Esophagus (tissue), 2 donors: Measurements from ENCODE around the gene FUZ. TPM values are rescaled to one million over a fixed set of nuclear protein-coding genes. Genes with fewer than 3 reads are reported as not detected.

Source experiments
- H3K27ac ChIP-seq, 2 donors: one replicate each; pipeline ENCODE4 v1.5.1; 2013; ENCODE audit warnings: low read depth in 2 of 2, mild to moderate bottlenecking in 2 of 2, inconsistent platforms in 1 of 2, low read length in 1 of 2, moderate library complexity in 1 of 2
- H3K27me3 ChIP-seq, 2 donors: one replicate each; pipeline ENCODE4 v1.6.1; 2013; ENCODE audit warnings: low read length in 2 of 2, control low read depth in 1 of 2, mild to moderate bottlenecking in 1 of 2; ENCODE audit not compliant: insufficient read depth in 2 of 2, control insufficient read depth in 1 of 2
- H3K36me3 ChIP-seq, 2 donors: one replicate each; pipeline ENCODE4 v1.6.1; 2013; ENCODE audit warnings: low read length in 1 of 2; ENCODE audit not compliant: control insufficient read depth in 2 of 2, insufficient read depth in 2 of 2
- H3K4me1 ChIP-seq, 2 donors: one replicate each; pipeline ENCODE4 v1.6.1; 2013; ENCODE audit warnings: low read length in 1 of 2; ENCODE audit not compliant: control insufficient read depth in 2 of 2, insufficient read depth in 2 of 2
- H3K4me3 ChIP-seq, 2 donors: one replicate each; pipeline ENCODE4 v1.5.1; 2013; ENCODE audit warnings: low read length in 2 of 2, mild to moderate bottlenecking in 2 of 2, low read depth in 1 of 2, moderate library complexity in 1 of 2
- H3K9me3 ChIP-seq, 2 donors: one replicate each; pipeline ENCODE4 v1.6.1; 2013; ENCODE audit warnings: mild to moderate bottlenecking in 2 of 2, low read depth in 1 of 2, low read length in 1 of 2, moderate library complexity in 1 of 2; ENCODE audit not compliant: control insufficient read depth in 2 of 2, insufficient read depth in 1 of 2
- WGBS, 2 donors: extraction: QIAGEN DNeasy Blood & Tissue Kit; methylation state at CpG; one replicate each; pipeline ENCODE4 v1.1.7; 2013; 5-methylcytosine and 5-hydroxymethylcytosine counted together
- polyA plus RNA-seq, 2 donors: library from polyadenylated mRNA; stranded (reverse); fragments of 200-250 nt; gene quantifications; one replicate each; pipeline ENCODE4 v1.2.3, GENCODE V29; 2013
- donor health status: healthy with polysubstance abuse.
- donor health status: Bipolar disorder and iron deficiency.

The FUZ gene
- polyA plus RNA-seq, 2 donors, result 11.3 to 12.1 TPM

- no peaks in the 10 kb centered on the region for H3K4me1 ChIP-seq
- no peaks in the 10 kb centered on the region for H3K27me3 ChIP-seq
- no peaks in the 10 kb centered on the region for H3K9me3 ChIP-seq
- H3K36me3 ChIP-seq, result peaks cover 9 to 61% of the 10 kb centered on the region in 2 donors
- H3K4me3 ChIP-seq, result peak overlapping the region in 1 of 2 donors; percentile 8
- WGBS, 2 donors, result 55 to 62% methylated on average over 37 of the region's 38 CpGs
- peak overlapping the region in 1 of 2 donors; percentile 36 for H3K27ac ChIP-seq
These were observed 11.0 kb downstream of the FUZ start for GRCh38 chr19:49801966-49802661.

GRCh38 chr19:49801401-49801888 is 11.6 kb downstream of the FUZ start:
- Histone ChIP-seq H3K36me3 (peaks cover 9 to 67% of the 10 kb centered on the region in 2 donors), H3K4me1 (no peaks in the 10 kb centered on the region), H3K27me3 (no peaks in the 10 kb centered on the region), H3K9me3 (peaks cover 0 to under 1% of the 10 kb centered on the region in 2 donors), H3K27ac (no peak overlapping the region), H3K4me3 (no peak overlapping the region)
- WGBS, 2 donors, result 84 to 86% methylated on average over 30 to 32 of the region's 32 CpGs

- H3K27ac ChIP-seq, result no peak overlapping the region
- H3K36me3 ChIP-seq, result peaks cover 9 to 72% of the 10 kb centered on the region in 2 donors
- 91 to 96% methylated on average over 10 of the region's 10 CpGs for WGBS, 2 donors
- peaks cover 0 to 2% of the 10 kb centered on the region in 2 donors for H3K9me3 ChIP-seq
- H3K27me3 ChIP-seq, result no peaks in the 10 kb centered on the region
- H3K4me3 ChIP-seq, result no peak overlapping the region
- H3K4me1 ChIP-seq, result no peaks in the 10 kb centered on the region
These were observed 12.3 kb downstream of the FUZ start for GRCh38 chr19:49800771-49801170.

DNA sequence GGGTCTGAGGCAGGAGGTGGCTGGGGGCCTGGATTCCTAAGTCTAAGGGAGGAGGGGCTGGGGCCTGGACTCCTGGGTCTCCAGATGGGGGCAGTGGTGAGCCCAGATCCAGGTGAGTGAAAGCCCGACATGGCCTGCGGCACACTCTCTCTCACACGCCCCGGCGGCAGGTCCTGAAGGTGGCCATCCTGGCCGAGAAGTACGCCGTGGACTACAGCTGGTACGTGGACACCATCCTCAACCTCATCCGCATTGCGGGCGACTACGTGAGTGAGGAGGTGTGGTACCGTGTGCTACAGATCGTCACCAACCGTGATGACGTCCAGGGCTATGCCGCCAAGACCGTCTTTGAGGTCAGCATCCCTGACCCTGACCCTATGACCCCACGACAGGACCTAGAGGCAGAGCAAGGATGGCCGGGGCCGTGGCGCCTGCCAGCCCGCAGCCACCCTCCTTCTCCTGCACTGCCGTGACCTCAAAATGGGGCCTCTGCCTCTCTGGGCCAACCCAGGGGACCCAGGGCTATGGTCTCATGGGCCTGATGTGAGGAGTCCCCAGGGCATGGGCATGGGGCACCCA is 13.2 kb downstream of the FUZ start:
- Histone ChIP-seq H3K27me3 (no peaks in the 10 kb centered on the region), H3K27ac (no peak overlapping the region), H3K9me3 (peaks cover 0 to 2% of the 10 kb centered on the region in 2 donors), H3K4me1 (no peaks in the 10 kb centered on the region), H3K4me3 (no peak overlapping the region), H3K36me3 (peaks cover 9 to 80% of the 10 kb centered on the region in 2 donors)
- 93 to 95% methylated on average over 25 of the region's 25 CpGs for WGBS, 2 donors

DNA sequence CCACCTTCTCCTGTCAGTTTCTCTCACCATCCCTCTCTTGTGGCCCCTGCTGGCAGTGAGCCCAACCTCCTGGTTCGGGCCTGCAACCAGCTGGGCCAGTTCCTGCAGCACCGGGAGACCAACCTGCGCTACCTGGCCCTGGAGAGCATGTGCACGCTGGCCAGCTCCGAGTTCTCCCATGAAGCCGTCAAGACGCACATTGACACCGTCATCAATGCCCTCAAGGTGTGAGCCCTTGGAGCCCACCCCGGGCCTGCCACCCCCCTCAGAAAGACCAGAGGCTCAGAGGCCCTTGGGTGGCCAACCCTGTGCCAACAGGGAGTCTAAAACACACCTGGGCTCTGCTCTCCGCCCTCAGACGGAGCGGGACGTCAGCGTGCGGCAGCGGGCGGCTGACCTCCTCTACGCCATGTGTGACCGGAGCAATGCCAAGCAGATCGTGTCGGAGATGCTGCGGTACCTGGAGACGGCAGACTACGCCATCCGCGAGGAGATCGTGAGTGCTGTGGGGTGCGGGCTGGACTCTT is 13.8 kb downstream of the FUZ start:
- 90 to 92% methylated on average over 28 of the region's 28 CpGs for WGBS, 2 donors
- peaks cover 9 to 78% of the 10 kb centered on the region in 2 donors for H3K36me3 ChIP-seq

DNA sequence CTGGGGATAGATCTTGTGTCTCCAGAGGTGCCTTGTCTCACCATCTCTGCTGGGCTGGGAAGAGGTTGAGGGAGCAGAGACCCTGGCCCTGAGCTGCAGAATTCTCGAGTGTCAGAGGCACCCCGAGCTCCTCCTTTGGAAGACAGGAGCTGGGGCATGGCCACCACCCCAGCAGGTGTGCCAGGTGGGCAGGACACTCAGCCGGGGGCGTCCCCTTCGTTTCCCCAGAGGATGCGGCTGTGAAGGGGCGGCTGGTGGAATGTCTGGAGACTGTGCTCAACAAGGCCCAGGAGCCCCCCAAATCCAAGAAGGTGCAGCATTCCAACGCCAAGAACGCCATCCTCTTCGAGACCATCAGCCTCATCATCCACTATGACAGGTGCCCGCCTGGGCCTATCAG is 14.5 kb downstream of the FUZ start:
- H3K4me3 ChIP-seq, result no peak overlapping the region
- H3K4me1 ChIP-seq, result peaks cover 0 to under 1% of the 10 kb centered on the region in 2 donors
- WGBS, 2 donors, result 92 to 94% methylated on average over 11 of the region's 11 CpGs
- H3K27ac ChIP-seq, result no peak overlapping the region
- no peaks in the 10 kb centered on the region for H3K27me3 ChIP-seq
- peaks cover 9 to 78% of the 10 kb centered on the region in 2 donors for H3K36me3 ChIP-seq
- peaks cover 0 to 2% of the 10 kb centered on the region in 2 donors for H3K9me3 ChIP-seq

More for the DNA sequence above, 13.8 kb downstream of the FUZ start:
- Histone ChIP-seq H3K27me3 (no peaks in the 10 kb centered on the region), H3K4me3 (no peak overlapping the region), H3K9me3 (peaks cover 0 to 2% of the 10 kb centered on the region in 2 donors), H3K27ac (no peak overlapping the region), H3K4me1 (no peaks in the 10 kb centered on the region)

GRCh38 chr19:49795615-49796014 is 17.5 kb downstream of the FUZ start:
- no peaks in the 10 kb centered on the region for H3K27me3 ChIP-seq
- H3K27ac ChIP-seq, result no peak overlapping the region
- H3K9me3 ChIP-seq, result peaks cover 0 to 2% of the 10 kb centered on the region in 2 donors
- H3K4me3 ChIP-seq, result no peak overlapping the region
- peaks cover 4 to 78% of the 10 kb centered on the region in 2 donors for H3K36me3 ChIP-seq
- peaks cover 0 to 8% of the 10 kb centered on the region in 2 donors for H3K4me1 ChIP-seq
- WGBS, 2 donors, result 93 to 95% methylated on average over 20 of the region's 20 CpGs

- 82 to 85% methylated on average over 6 of the region's 6 CpGs for WGBS, 2 donors
- Histone ChIP-seq H3K27me3 (no peaks in the 10 kb centered on the region), H3K27ac (no peak overlapping the region), H3K4me3 (no peak overlapping the region), H3K36me3 (peaks cover 3 to 64% of the 10 kb centered on the region in 2 donors), H3K9me3 (peaks cover 0 to 2% of the 10 kb centered on the region in 2 donors), H3K4me1 (peaks cover 0 to 8% of the 10 kb centered on the region in 2 donors)
These were observed 19.6 kb downstream of the FUZ start for GRCh38 chr19:49793561-49793840.

- 88 to 92% methylated on average over 22 of the region's 22 CpGs for WGBS, 2 donors
- H3K4me3 ChIP-seq, result no peak overlapping the region
- no peaks in the 10 kb centered on the region for H3K27me3 ChIP-seq
- H3K27ac ChIP-seq, result no peak overlapping the region
- H3K9me3 ChIP-seq, result peaks cover 0 to 2% of the 10 kb centered on the region in 2 donors
- H3K36me3 ChIP-seq, result peaks cover 3 to 64% of the 10 kb centered on the region in 2 donors
- H3K4me1 ChIP-seq, result peaks cover 0 to 10% of the 10 kb centered on the region in 2 donors
These were observed 20.1 kb downstream of the FUZ start for GRCh38 chr19:49792829-49793560.
